ENCODE measurements around the gene CCRL2.

GRCh38 chr3:46449755-46450552 is 42.9 kb downstream of the CCRL2 start:
- peak in 1 of 4 experiments; percentile 17 for TF ChIP-seq CTCF (IDR thresholded peaks at IDR 0.05)
- TF ChIP-seq EP300 (IDR thresholded peaks at IDR 0.05): no peak
